ENCODE data around the gene TCL1B. TPM values are rescaled to one million over a fixed set of nuclear protein-coding genes. Genes with fewer than 3 reads are reported as not detected.

The TCL1B gene
- total RNA-seq, 1 donor from 2014 or later, result not detected

DNA sequence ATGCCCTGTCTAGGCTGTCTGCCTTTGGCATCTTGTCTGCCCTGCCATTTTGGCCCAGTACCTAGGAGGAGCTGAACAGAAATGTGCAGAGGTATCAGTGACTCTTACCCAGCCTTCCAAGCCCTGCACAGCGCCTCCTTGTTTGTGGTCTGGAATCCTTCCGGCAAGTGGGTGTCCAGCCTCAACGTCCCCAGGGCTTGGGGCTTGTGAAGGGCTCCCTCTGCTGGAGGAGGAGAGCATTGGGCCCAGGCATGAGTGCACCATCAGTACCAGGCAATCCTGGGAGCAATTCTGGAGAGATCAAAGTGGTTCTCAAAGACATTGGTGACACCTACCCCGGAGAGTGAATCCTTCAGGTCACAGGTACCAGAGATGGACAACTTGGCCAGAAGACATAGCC, 2.4 kb upstream of the TCL1B start:
- Mint-ChIP-seq H3K9me3 (ENCODE audit: unreplicated experiment) (no peaks in the 10 kb centered on the region), H3K4me3 (ENCODE audit: unreplicated experiment) (no peak overlapping the region), H3K36me3 (ENCODE audit: low read depth, unreplicated experiment) (no peaks in the 10 kb centered on the region), H3K27me3 (ENCODE audit: low read depth, unreplicated experiment) (peaks cover 20% of the 10 kb centered on the region), H3K27ac (ENCODE audit: unreplicated experiment) (no peak overlapping the region), H3K4me1 (ENCODE audit: low read depth, unreplicated experiment) (peaks cover 4% of the 10 kb centered on the region)
- no peaks in the 10 kb centered on the region for H3K27me3 ChIP-seq (ENCODE audit: insufficient read depth, low read length)
- no peaks in the 10 kb centered on the region for H3K36me3 ChIP-seq (ENCODE audit: insufficient read depth, low read length)
- no peak for TF ChIP-seq EZH2 (IDR thresholded peaks at IDR 0.05; ENCODE audit: insufficient read depth, low read length)
- TF ChIP-seq, protein P1, sequence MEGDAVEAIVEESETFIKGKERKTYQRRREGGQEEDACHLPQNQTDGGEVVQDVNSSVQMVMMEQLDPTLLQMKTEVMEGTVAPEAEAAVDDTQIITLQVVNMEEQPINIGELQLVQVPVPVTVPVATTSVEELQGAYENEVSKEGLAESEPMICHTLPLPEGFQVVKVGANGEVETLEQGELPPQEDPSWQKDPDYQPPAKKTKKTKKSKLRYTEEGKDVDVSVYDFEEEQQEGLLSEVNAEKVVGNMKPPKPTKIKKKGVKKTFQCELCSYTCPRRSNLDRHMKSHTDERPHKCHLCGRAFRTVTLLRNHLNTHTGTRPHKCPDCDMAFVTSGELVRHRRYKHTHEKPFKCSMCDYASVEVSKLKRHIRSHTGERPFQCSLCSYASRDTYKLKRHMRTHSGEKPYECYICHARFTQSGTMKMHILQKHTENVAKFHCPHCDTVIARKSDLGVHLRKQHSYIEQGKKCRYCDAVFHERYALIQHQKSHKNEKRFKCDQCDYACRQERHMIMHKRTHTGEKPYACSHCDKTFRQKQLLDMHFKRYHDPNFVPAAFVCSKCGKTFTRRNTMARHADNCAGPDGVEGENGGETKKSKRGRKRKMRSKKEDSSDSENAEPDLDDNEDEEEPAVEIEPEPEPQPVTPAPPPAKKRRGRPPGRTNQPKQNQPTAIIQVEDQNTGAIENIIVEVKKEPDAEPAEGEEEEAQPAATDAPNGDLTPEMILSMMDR (IDR thresholded peaks at IDR 0.05; ENCODE audit: insufficient read depth, low read depth, low read length), result no peak
- H2AFZ ChIP-seq (ENCODE audit: low read depth, low read length), result no peak overlapping the region
- FAIRE-seq (no peak), DNase-seq (ENCODE audit: low read depth) (no peak)
- H3K9me3 ChIP-seq (ENCODE audit: insufficient read depth, low read depth, low read length), result no peaks in the 10 kb centered on the region
- no peak overlapping the region for H3K4me2 ChIP-seq (ENCODE audit: low read length)
- H3K79me2 ChIP-seq (ENCODE audit: insufficient read depth, low read length), result no peaks in the 10 kb centered on the region
- H3K27ac ChIP-seq (ENCODE audit: low read depth, low read length), result no peak overlapping the region
- H3K9ac ChIP-seq (ENCODE audit: low read length), result no peak overlapping the region
- no peak overlapping the region for H3K4me3 ChIP-seq (ENCODE audit: insufficient read depth, low read depth, low read length)
- H3K4me1 ChIP-seq (ENCODE audit: insufficient read depth, low read length), result no peaks in the 10 kb centered on the region
- H4K20me1 ChIP-seq (ENCODE audit: insufficient read depth, low read length), result no peaks in the 10 kb centered on the region

DNA sequence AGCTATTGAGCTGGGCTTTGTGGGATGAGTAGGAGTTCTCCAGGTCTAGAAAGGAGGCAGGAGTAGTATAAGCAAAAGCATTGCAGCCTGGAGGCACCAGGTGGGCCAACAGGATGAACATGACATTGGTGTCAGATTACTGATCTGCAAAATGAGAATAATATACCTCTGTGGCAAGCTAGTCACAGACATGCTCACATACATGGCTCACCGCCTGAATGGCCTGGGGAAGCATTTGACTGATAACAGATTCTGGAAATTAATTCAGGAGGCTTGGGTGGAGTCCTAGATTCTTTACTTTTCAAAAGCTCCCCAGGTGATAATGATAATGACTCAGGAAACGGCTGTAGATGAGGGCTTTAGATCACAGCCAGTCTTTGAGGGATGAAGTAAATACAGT, 709 bp downstream of the TCL1B start:
- Histone ChIP-seq H3K36me3 (ENCODE audit: insufficient read depth, low read length) (no peaks in the 10 kb centered on the region), H3K27me3 (ENCODE audit: insufficient read depth, low read length) (no peaks in the 10 kb centered on the region), H3K9me3 (ENCODE audit: insufficient read depth, low read depth, low read length) (no peaks in the 10 kb centered on the region), H3K27ac (ENCODE audit: low read depth, low read length) (no peak overlapping the region), H4K20me1 (ENCODE audit: insufficient read depth, low read length) (no peaks in the 10 kb centered on the region), H3K9ac (ENCODE audit: low read length) (no peak overlapping the region), H3K4me2 (ENCODE audit: low read length) (no peak overlapping the region), H3K4me3 (ENCODE audit: insufficient read depth, low read depth, low read length) (no peak overlapping the region), H2AFZ (ENCODE audit: low read depth, low read length) (no peak overlapping the region), H3K79me2 (ENCODE audit: insufficient read depth, low read length) (no peaks in the 10 kb centered on the region), H3K4me1 (ENCODE audit: insufficient read depth, low read length) (no peaks in the 10 kb centered on the region)
- TF ChIP-seq, protein P1 (IDR thresholded peaks at IDR 0.05; ENCODE audit: insufficient read depth, low read depth, low read length), result no peak
- TF ChIP-seq EZH2 (IDR thresholded peaks at IDR 0.05; ENCODE audit: insufficient read depth, low read length), result no peak
- no peaks in the 10 kb centered on the region for H3K36me3 Mint-ChIP-seq (ENCODE audit: low read depth, unreplicated experiment)
- H3K4me1 Mint-ChIP-seq (ENCODE audit: low read depth, unreplicated experiment), result peaks cover 4% of the 10 kb centered on the region
- H3K27ac Mint-ChIP-seq (ENCODE audit: unreplicated experiment), result no peak overlapping the region
- no peak for FAIRE-seq
- H3K4me3 Mint-ChIP-seq (ENCODE audit: unreplicated experiment), result no peak overlapping the region
- H3K9me3 Mint-ChIP-seq (ENCODE audit: unreplicated experiment), result no peaks in the 10 kb centered on the region
- DNase-seq (ENCODE audit: low read depth), result no peak
- peaks cover 27% of the 10 kb centered on the region for H3K27me3 Mint-ChIP-seq (ENCODE audit: low read depth, unreplicated experiment)

DNA sequence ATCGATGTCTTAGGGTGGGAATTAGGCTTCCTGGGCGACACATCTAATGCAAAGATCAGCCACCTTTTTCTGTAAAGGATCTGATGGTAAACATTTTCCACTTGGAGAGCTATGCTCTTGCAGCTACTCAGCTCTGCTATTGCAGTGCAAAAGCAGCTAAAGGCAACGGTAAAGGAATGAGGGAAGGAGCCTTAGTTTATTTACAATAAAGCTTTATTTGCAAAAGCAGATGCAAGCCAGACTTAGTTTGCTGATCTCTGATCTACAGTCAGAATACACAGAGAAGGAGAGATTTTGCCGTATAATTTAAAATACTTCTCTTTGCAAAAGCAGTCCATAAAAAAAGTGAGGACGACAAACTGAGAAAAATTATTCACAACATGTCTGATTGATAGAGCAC, 3.2 kb downstream of the TCL1B start:
- no peak overlapping the region for H2AFZ ChIP-seq (ENCODE audit: low read depth, low read length)
- H3K4me3 ChIP-seq (ENCODE audit: insufficient read depth, low read depth, low read length), result no peak overlapping the region
- no peak for DNase-seq (ENCODE audit: low read depth)
- TF ChIP-seq, protein P1 (IDR thresholded peaks at IDR 0.05; ENCODE audit: insufficient read depth, low read depth, low read length), result no peak
- no peak for TF ChIP-seq EZH2 (IDR thresholded peaks at IDR 0.05; ENCODE audit: insufficient read depth, low read length)
- H3K9me3 ChIP-seq (ENCODE audit: insufficient read depth, low read depth, low read length), result no peaks in the 10 kb centered on the region
- H3K27me3 ChIP-seq (ENCODE audit: insufficient read depth, low read length), result no peaks in the 10 kb centered on the region
- Mint-ChIP-seq H3K4me1 (ENCODE audit: low read depth, unreplicated experiment) (no peaks in the 10 kb centered on the region), H3K9me3 (ENCODE audit: unreplicated experiment) (peaks cover 4% of the 10 kb centered on the region), H3K36me3 (ENCODE audit: low read depth, unreplicated experiment) (no peaks in the 10 kb centered on the region), H3K27ac (ENCODE audit: unreplicated experiment) (no peak overlapping the region), H3K27me3 (ENCODE audit: low read depth, unreplicated experiment) (peaks cover 34% of the 10 kb centered on the region), H3K4me3 (ENCODE audit: unreplicated experiment) (no peak overlapping the region)
- H3K36me3 ChIP-seq (ENCODE audit: insufficient read depth, low read length), result no peaks in the 10 kb centered on the region
- no peaks in the 10 kb centered on the region for H4K20me1 ChIP-seq (ENCODE audit: insufficient read depth, low read length)
- H3K4me1 ChIP-seq (ENCODE audit: insufficient read depth, low read length), result no peaks in the 10 kb centered on the region
- FAIRE-seq, result no peak
- no peak overlapping the region for H3K9ac ChIP-seq (ENCODE audit: low read length)
- H3K79me2 ChIP-seq (ENCODE audit: insufficient read depth, low read length), result no peaks in the 10 kb centered on the region
- H3K27ac ChIP-seq (ENCODE audit: low read depth, low read length), result no peak overlapping the region
- H3K4me2 ChIP-seq (ENCODE audit: low read length), result no peak overlapping the region

Measured in astrocyte (in vitro differentiated cells and primary cell).